ENCODE results near the gene CCDC54.
"Not testable (repeated sequence)": the region's sequence is repeated elsewhere in the genome, so short reads cannot be mapped to it uniquely, and the experiment has no call there.

Gene CCDC54

GRCh38 chr3:107377151-107377550, at the start of gene CCDC54:
TSS of gene CCDC54 (plus strand) at chr3:107377439. CDS start at chr3:107377588, 149 bp downstream.
- no peak for DNase-seq (ENCODE audit: low spot score)

- DNase-seq (ENCODE audit: low spot score) = no peak
Measured at GRCh38 chr3:107328069-107328468, 49.2 kb upstream of the CCDC54 start.

DNA sequence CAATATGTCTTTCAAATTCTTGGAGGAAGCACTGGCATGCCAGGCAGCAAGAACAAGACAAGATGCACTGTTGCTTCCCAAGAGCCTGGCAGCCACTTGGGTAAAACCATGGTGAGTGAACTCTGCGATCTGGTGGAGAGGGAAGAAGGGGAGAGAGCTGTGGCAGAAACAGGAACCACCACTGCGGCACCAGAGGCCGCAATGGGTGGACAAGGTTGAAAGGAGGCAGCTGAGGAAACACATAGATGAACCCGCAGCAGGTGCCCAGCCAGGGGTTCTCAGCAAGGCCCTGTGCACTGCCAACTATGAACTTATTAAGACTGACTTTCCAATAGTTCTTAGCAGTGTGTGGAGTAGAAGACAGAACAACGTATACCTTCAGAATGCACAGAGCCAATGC, 48.2 kb upstream of the CCDC54 start:
- DNase-seq (ENCODE audit: low spot score) = no peak

GRCh38 chr3:107339690-107340089, 37.5 kb upstream of the CCDC54 start:
- not testable (repeated sequence) for DNase-seq (ENCODE audit: low spot score)

DNA sequence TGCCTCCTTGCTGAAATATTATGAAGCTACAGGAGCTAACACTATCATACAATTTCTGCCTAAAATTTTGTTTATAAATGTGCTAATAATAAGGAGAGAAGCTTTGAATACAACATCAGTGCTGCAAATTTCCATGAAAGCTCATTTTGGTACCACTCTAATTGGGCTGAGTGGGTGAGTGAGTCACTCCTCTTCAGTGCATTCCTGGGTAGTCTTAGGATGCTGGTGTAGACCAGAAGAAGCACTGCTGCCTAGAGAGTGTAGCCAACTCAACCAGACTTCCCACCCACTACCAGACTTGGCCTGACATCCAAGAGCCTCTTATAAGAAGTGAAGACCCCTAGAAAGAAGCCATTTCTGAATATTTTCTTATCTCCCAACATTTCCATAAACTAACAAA, 32.5 kb upstream of the CCDC54 start:
- DNase-seq (ENCODE audit: low spot score) = no peak

- DNase-seq (ENCODE audit: low spot score) = no peak
Measured at GRCh38 chr3:107345822-107346405, 31.3 kb upstream of the CCDC54 start.

- DNase-seq (ENCODE audit: low spot score) = no peak
Measured at GRCh38 chr3:107346564-107346963, 30.7 kb upstream of the CCDC54 start.

- DNase-seq (ENCODE audit: low spot score) = no peak
Measured at GRCh38 chr3:107347751-107348150, 29.5 kb upstream of the CCDC54 start.

DNA sequence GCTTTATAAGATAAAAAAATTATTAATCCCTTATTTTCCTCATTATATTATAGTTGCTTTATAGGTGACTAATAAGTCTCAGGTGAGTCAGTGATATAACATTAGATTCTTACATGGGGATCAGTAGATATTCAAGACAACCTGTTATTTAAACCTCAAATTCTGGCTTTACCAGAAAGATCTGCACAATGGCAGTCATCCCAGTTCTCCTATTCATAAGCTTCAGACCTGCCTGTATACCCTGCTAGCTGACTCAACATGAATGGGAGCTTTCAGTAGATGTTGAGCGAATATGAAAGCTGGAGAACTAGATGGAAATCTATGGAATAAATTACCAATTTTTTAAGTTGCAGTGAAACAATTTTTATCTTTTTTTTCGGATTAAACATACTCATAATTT, 20.5 kb upstream of the CCDC54 start:
- no peak for DNase-seq (ENCODE audit: low spot score)

DNA sequence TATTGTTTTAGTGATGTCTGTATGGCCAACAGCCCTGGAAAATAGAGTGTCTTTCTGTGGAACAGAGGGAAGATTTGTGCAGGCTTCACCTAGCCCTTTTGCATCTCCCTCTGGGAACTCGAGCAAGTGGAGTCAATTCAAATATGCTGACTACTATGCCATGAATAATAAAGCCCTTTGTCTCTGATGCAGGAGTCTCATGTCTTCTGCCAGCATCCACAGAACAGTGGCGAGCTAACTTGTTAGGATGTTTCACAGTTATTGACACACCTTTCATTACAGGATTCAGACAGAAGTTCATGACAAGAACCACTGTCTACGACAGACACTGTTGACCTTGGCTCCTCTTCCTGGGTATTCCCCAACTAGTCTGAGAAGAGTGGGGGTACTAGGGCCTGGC, 15.6 kb upstream of the CCDC54 start:
- DNase-seq (ENCODE audit: low spot score) = no peak

- DNase-seq (ENCODE audit: low spot score) = no peak
Measured at GRCh38 chr3:107365051-107365450, 12.2 kb upstream of the CCDC54 start.

GRCh38 chr3:107366766-107367165, 10.5 kb upstream of the CCDC54 start:
- no peak for DNase-seq (ENCODE audit: low spot score)

DNA sequence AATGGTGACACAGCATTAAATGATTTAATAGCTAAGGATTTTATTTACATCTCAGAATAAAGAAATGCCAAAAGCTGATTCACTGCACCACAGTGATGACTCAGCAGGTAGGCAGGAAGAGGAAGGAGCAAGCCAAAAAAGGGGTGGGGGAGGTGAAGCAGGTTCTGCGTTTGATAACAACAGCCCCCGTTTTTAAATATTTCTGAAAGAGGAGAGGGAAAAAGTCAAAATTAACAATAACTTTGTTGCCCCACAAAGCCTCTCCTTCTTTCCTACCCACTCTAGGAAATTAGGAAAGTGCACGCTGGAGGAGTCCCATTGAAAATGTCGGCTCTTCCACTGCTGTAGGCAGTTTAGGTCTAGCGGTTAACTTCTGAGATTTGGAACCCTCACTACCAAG, 9.9 kb upstream of the CCDC54 start:
- DNase-seq (ENCODE audit: low spot score) = no peak

DNA sequence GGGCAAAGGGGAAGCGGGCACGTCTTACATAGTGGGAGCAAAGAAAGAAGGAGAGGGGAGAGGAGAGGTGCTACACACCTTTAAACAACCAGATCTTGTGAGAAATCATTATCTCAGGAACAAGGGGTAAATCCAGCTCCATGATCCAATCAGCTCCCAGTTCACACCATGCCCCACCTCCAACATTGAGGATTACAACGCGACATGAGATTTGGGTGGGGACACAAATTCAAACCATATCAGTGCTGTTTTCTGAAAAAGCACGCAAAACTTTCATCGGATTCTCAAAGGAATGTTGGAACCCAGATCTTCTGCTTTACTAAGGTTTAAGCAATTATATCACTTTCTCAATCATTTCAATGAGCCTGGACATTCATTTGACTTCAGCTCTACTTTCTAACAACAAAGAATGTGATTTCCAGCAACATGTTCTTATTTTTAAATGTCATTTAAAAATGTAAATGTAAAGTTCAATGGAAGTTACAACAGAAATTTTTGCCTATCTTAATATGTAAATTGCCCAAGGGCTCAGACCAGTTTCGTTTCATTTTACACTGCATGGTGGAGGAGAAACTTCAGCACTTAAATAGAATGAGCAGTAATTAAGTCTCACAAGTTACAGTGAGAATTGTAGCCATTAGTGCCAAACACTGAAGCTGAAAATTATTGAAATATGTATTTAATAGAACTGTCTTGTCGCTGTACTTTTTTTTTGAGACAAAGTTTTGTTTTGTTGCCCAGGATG, 8.4 kb upstream of the CCDC54 start:
- no peak for DNase-seq (ENCODE audit: low spot score)

GRCh38 chr3:107369791-107370190, 7.4 kb upstream of the CCDC54 start:
- DNase-seq (ENCODE audit: low spot score) = no peak

DNA sequence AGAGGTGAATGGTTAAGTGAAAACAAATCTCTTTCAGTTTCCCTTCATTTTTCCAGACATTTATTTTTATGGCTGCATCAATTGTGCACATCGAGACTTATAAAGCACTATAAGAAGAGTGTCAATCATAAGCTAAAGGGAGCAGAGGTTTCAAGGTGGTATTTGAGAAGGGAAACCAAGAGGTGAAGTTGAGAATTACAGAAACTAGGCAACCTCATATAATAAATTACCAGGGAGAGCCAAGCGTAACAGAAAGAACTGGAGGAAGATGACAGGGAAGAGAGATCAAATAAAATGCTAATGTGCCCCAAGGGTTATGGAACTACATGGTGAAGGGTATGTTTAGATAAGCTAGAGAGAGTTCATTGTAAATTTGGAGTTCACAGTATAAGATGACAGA, 6.3 kb upstream of the CCDC54 start:
- DNase-seq (ENCODE audit: low spot score) = no peak

DNA sequence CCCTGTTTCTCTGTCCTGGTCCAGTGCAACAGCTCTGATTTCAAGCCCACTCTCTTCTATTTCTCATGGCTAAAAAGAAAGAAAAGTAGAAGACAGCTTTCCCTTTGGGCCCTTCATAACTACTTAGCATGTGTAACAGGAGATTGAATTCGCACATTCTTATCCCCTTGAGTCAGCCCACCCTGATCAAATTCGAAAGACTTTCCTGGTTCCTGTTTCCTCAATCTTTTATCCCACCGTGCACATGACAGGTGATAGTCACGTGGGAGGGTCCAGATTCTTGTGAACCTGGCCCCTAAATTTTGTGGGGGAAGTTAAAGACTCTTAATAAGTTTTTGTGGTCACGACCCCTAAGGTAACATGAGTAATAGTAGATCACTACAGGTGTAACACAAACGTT, 4.7 kb upstream of the CCDC54 start:
- no peak for DNase-seq (ENCODE audit: low spot score)

DNA sequence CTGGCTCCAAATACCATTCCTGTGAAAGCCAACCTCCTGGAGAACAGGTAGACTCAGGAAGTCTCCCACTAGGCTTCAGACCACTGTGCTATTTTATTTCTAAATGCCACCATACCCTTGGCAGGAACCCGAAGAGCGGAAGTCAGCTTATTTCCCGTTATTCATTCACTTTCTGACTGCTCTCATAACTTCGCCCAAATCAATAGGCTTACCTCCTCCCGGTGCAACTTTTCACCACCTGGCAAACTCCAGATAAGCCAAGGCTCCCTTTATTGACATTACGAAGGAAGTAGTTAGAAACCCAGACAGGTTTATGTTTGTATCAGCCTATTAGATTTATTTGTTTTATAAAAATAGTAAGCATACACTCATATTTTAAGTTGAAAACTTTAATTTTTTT, 3.3 kb upstream of the CCDC54 start:
- DNase-seq (ENCODE audit: low spot score) = no peak

DNA sequence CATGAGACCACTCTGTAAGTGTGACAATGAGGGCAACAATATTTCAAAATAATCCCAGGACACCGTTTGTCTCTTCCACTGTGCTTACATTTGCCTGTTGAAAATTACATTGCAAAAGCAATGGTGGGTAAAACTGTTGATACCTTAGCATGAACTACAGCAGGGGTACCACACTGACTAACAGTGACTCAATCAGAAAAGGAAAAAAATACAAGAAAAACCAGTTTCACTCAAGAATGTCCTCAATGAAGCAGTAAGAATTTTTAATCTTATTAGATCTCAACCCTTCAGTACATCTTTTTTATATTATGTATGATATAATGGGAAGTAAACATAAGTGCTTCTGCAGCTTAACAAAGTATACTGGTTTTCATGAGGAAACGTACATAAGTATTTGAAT, 1.6 kb upstream of the CCDC54 start:
- no peak for DNase-seq (ENCODE audit: low spot score)

- no peak for DNase-seq (ENCODE audit: low spot score)
Measured at GRCh38 chr3:107382631-107383030, 5.4 kb downstream of the CCDC54 start.

GRCh38 chr3:107384428-107384827, 7.2 kb downstream of the CCDC54 start:
- DNase-seq (ENCODE audit: low spot score) = no peak

DNA sequence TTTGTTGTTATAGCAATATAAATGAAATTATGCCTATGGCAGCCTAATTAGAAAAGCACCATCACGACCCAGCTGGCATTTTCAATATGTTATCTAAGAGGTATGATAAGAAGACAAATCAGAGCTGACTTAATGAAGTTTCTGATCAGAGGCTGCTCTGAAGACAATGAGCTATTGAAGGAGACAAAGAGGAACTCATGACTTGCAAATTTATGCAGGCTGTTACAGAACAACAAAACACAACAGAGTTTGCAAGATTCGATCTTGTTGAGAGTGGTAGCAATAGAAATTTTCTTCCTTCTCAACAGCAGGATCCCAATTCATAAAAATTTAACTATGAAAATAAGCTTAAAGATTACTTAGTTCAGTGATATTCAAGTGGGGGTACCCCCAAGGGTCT, 7.7 kb downstream of the CCDC54 start:
- no peak for DNase-seq (ENCODE audit: low spot score)

- DNase-seq (ENCODE audit: low spot score) = no peak
Measured at GRCh38 chr3:107387555-107387954, 10.3 kb downstream of the CCDC54 start.

GRCh38 chr3:107392549-107393165, 15.4 kb downstream of the CCDC54 start:
- no peak for DNase-seq (ENCODE audit: low spot score)
